ENCODE results near the gene SLC29A2. TPM values are rescaled to one million over a fixed set of nuclear protein-coding genes. Genes with fewer than 3 reads are reported as not detected.
A peak's percentile ranks its signal among the peaks of the same experiment; 100 is the strongest.

SLC29A2 gene
- total RNA-seq, 5 donors from 2014 or later (not counting 1 experiment from before 2014, with no cell fraction given) = 8.5 to 14.7 (median 14.4) TPM

- Histone ChIP-seq H3K9me3 (no peaks in the 10 kb centered on the region), H3K36me3 (ENCODE audit: control insufficient read depth in 2 of 2, extremely low read depth in 1 of 2, insufficient read depth in 1 of 2, low read length in 1 of 2) (no peaks in the 10 kb centered on the region), H3K4me3 (ENCODE audit: control insufficient read depth in 1 of 2, extremely low read depth in 1 of 2, low read length in 1 of 2) (no peak overlapping the region), H3K27ac (ENCODE audit: low read length) (no peak overlapping the region), H3K4me1 (ENCODE audit: control insufficient read depth in 1 of 2, extremely low read depth in 1 of 2, insufficient read depth in 2 of 2, low read length in 2 of 2) (peaks cover 0 to 14% of the 10 kb centered on the region in 2 experiments), H3K27me3 (replicated peaks in 1 of 2; ENCODE audit: control insufficient read depth in 2 of 2, extremely low read depth in 1 of 2, insufficient read depth in 2 of 2, low read length in 1 of 2) (peaks cover 5 to 77% of the 10 kb centered on the region in 2 experiments)
- CTCF ChIA-PET = no interaction called here
- POLR2A ChIA-PET = interaction anchor here in 1 of 2 donors (0.5 kb wide), 1 partner anchor 1152 kb away, joined by 6 read pairs; no protein-coding TSS in a partner anchor
- Mint-ChIP-seq H3K36me3 (no peaks in the 10 kb centered on the region), H3K27ac (no peak overlapping the region), H3K9me3 (peaks cover 0 to 11% (median 0%) of the 10 kb centered on the region in 3 donors), H3K4me3 (no peak overlapping the region), H3K27me3 (peaks cover 57 to 64% of the 10 kb centered on the region in 2 donors), H3K4me1 (peaks cover 6 to 9% (median 6%) of the 10 kb centered on the region in 3 donors)
- ATAC-seq (replicated peaks in 1 of 4) (no peak), DNase-seq (no peak)
- WGBS (ENCODE audit: insufficient coverage) = no CpG with 5 or more reads among the region's 11 CpGs
Observed at GRCh38 chr11:66417000-66417399, 45.4 kb upstream of the SLC29A2 start.

- no CpG with 5 or more reads among the region's 2 CpGs for WGBS (ENCODE audit: insufficient coverage)
- Histone ChIP-seq H3K4me3 (ENCODE audit: control insufficient read depth in 1 of 2, extremely low read depth in 1 of 2, low read length in 1 of 2) (no peak overlapping the region), H3K36me3 (ENCODE audit: control insufficient read depth in 2 of 2, extremely low read depth in 1 of 2, insufficient read depth in 1 of 2, low read length in 1 of 2) (no peaks in the 10 kb centered on the region), H3K9me3 (no peaks in the 10 kb centered on the region), H3K27ac (ENCODE audit: low read length) (no peak overlapping the region), H3K27me3 (replicated peaks in 1 of 2; ENCODE audit: control insufficient read depth in 2 of 2, extremely low read depth in 1 of 2, insufficient read depth in 2 of 2, low read length in 1 of 2) (peaks cover 5 to 85% of the 10 kb centered on the region in 2 experiments), H3K4me1 (ENCODE audit: control insufficient read depth in 1 of 2, extremely low read depth in 1 of 2, insufficient read depth in 2 of 2, low read length in 2 of 2) (peaks cover 0 to 3% of the 10 kb centered on the region in 2 experiments)
- Mint-ChIP-seq H3K27ac (no peak overlapping the region), H3K4me3 (no peak overlapping the region), H3K36me3 (no peaks in the 10 kb centered on the region), H3K27me3 (peaks cover 63 to 72% of the 10 kb centered on the region in 2 donors), H3K4me1 (peaks cover 3 to 9% (median 6%) of the 10 kb centered on the region in 3 donors), H3K9me3 (peaks cover 0 to 11% (median 0%) of the 10 kb centered on the region in 3 donors)
- CTCF ChIA-PET = no interaction called here
- DNase-seq (no peak), ATAC-seq (replicated peaks in 1 of 4) (no peak)
- POLR2A ChIA-PET = interaction anchor here in 1 of 2 donors (0.7 kb wide), 1 partner anchor 352 kb away, joined by 3 read pairs; no protein-coding TSS in a partner anchor
Observed at GRCh38 chr11:66415423-66415822, 43.9 kb upstream of the SLC29A2 start.

- no peak for ATAC-seq (replicated peaks in 1 of 4)
- ChIA-PET POLR2A (interaction anchor here in 1 of 2 donors (0.7 kb wide), 1 partner anchor 353 kb away, joined by 3 read pairs; no protein-coding TSS in a partner anchor), CTCF (interaction anchor here in 1 of 2 donors (0.6 to 1.4 kb wide), 2 partner anchors 14 to 713 kb away, joined by 3 read pairs; no protein-coding TSS in a partner anchor)
- no peak overlapping the region for H3K27ac Mint-ChIP-seq
- H3K4me3 Mint-ChIP-seq = no peak overlapping the region
- Histone ChIP-seq H3K9me3 (no peaks in the 10 kb centered on the region), H3K4me1 (ENCODE audit: control insufficient read depth in 1 of 2, extremely low read depth in 1 of 2, insufficient read depth in 2 of 2, low read length in 2 of 2) (peaks cover 0 to 3% of the 10 kb centered on the region in 2 experiments), H3K4me3 (ENCODE audit: control insufficient read depth in 1 of 2, extremely low read depth in 1 of 2, low read length in 1 of 2) (no peak overlapping the region), H3K27me3 (replicated peaks in 1 of 2; ENCODE audit: control insufficient read depth in 2 of 2, extremely low read depth in 1 of 2, insufficient read depth in 2 of 2, low read length in 1 of 2) (peaks cover 7 to 86% of the 10 kb centered on the region in 2 experiments), H3K36me3 (ENCODE audit: control insufficient read depth in 2 of 2, extremely low read depth in 1 of 2, insufficient read depth in 1 of 2, low read length in 1 of 2) (no peaks in the 10 kb centered on the region), H3K27ac (ENCODE audit: low read length) (no peak overlapping the region)
- H3K36me3 Mint-ChIP-seq = no peaks in the 10 kb centered on the region
- H3K27me3 Mint-ChIP-seq = peaks cover 63 to 74% of the 10 kb centered on the region in 2 donors
- H3K9me3 Mint-ChIP-seq = peaks cover 0 to 10% (median 0%) of the 10 kb centered on the region in 3 donors
- H3K4me1 Mint-ChIP-seq = peaks cover 2 to 7% (median 6%) of the 10 kb centered on the region in 3 donors
- DNase-seq = no peak
- WGBS (ENCODE audit: insufficient coverage) = 82% methylated on average over 6 of the region's 12 CpGs
Observed at GRCh38 chr11:66414120-66414934, 42.8 kb upstream of the SLC29A2 start.

GRCh38 chr11:66413167-66413566 is 41.6 kb upstream of the SLC29A2 start:
- H3K36me3 Mint-ChIP-seq = no peaks in the 10 kb centered on the region
- DNase-seq (no peak), ATAC-seq (replicated peaks in 1 of 4) (no peak)
- CTCF ChIA-PET = no interaction called here
- peaks cover 0 to 5% (median 0%) of the 10 kb centered on the region in 3 donors for H3K9me3 Mint-ChIP-seq
- H3K4me1 ChIP-seq (ENCODE audit: control insufficient read depth in 1 of 2, extremely low read depth in 1 of 2, insufficient read depth in 2 of 2, low read length in 2 of 2) = peaks cover 0 to 15% of the 10 kb centered on the region in 2 experiments
- no peaks in the 10 kb centered on the region for H3K9me3 ChIP-seq
- peaks cover 54 to 65% of the 10 kb centered on the region in 2 donors for H3K27me3 Mint-ChIP-seq
- H3K4me3 ChIP-seq (ENCODE audit: control insufficient read depth in 1 of 2, extremely low read depth in 1 of 2, low read length in 1 of 2) = no peak overlapping the region
- peaks cover 3 to 84% of the 10 kb centered on the region in 2 experiments for H3K27me3 ChIP-seq (replicated peaks in 1 of 2; ENCODE audit: control insufficient read depth in 2 of 2, extremely low read depth in 1 of 2, insufficient read depth in 2 of 2, low read length in 1 of 2)
- H3K4me3 Mint-ChIP-seq = no peak overlapping the region
- H3K4me1 Mint-ChIP-seq = peaks cover 2 to 6% (median 5%) of the 10 kb centered on the region in 3 donors
- 85% methylated on average over 6 of the region's 6 CpGs for WGBS (ENCODE audit: insufficient coverage)
- H3K27ac Mint-ChIP-seq = no peak overlapping the region
- no peak overlapping the region for H3K27ac ChIP-seq (ENCODE audit: low read length)
- POLR2A ChIA-PET = no interaction called here
- H3K36me3 ChIP-seq (ENCODE audit: control insufficient read depth in 2 of 2, extremely low read depth in 1 of 2, insufficient read depth in 1 of 2, low read length in 1 of 2) = no peaks in the 10 kb centered on the region

GRCh38 chr11:66412110-66412509 is 40.5 kb upstream of the SLC29A2 start:
- no peaks in the 10 kb centered on the region for H3K36me3 ChIP-seq (ENCODE audit: control insufficient read depth in 2 of 2, extremely low read depth in 1 of 2, insufficient read depth in 1 of 2, low read length in 1 of 2)
- ChIA-PET POLR2A (no interaction called here), CTCF (interaction anchor here in 1 of 2 donors (0.7 kb wide), 1 partner anchor 52 kb away, joined by 4 read pairs; no protein-coding TSS in a partner anchor)
- no peak for DNase-seq
- peaks cover 0 to 15% of the 10 kb centered on the region in 2 experiments for H3K4me1 ChIP-seq (ENCODE audit: control insufficient read depth in 1 of 2, extremely low read depth in 1 of 2, insufficient read depth in 2 of 2, low read length in 2 of 2)
- H3K4me3 ChIP-seq (ENCODE audit: control insufficient read depth in 1 of 2, extremely low read depth in 1 of 2, low read length in 1 of 2) = no peak overlapping the region
- WGBS (ENCODE audit: insufficient coverage) = 78% methylated on average over 7 of the region's 7 CpGs
- Mint-ChIP-seq H3K4me3 (no peak overlapping the region), H3K9me3 (no peaks in the 10 kb centered on the region), H3K27me3 (peaks cover 43 to 55% of the 10 kb centered on the region in 2 donors), H3K4me1 (peaks cover 2 to 6% (median 3%) of the 10 kb centered on the region in 3 donors), H3K27ac (peak overlapping the region in 1 of 2 donors; percentile 9), H3K36me3 (no peaks in the 10 kb centered on the region)
- no peak for ATAC-seq (replicated peaks in 1 of 4)
- H3K9me3 ChIP-seq = no peaks in the 10 kb centered on the region
- H3K27ac ChIP-seq (ENCODE audit: low read length) = no peak overlapping the region
- H3K27me3 ChIP-seq (replicated peaks in 1 of 2; ENCODE audit: control insufficient read depth in 2 of 2, extremely low read depth in 1 of 2, insufficient read depth in 2 of 2, low read length in 1 of 2) = peaks cover 3 to 78% of the 10 kb centered on the region in 2 experiments

- 74% methylated on average over 3 of the region's 4 CpGs for WGBS (ENCODE audit: insufficient coverage)
- Histone ChIP-seq H3K4me3 (ENCODE audit: control insufficient read depth in 1 of 2, extremely low read depth in 1 of 2, low read length in 1 of 2) (no peak overlapping the region), H3K9me3 (no peaks in the 10 kb centered on the region), H3K4me1 (ENCODE audit: control insufficient read depth in 1 of 2, extremely low read depth in 1 of 2, insufficient read depth in 2 of 2, low read length in 2 of 2) (peaks cover 0 to 15% of the 10 kb centered on the region in 2 experiments), H3K36me3 (ENCODE audit: control insufficient read depth in 2 of 2, extremely low read depth in 1 of 2, insufficient read depth in 1 of 2, low read length in 1 of 2) (no peaks in the 10 kb centered on the region), H3K27ac (ENCODE audit: low read length) (no peak overlapping the region), H3K27me3 (replicated peaks in 1 of 2; ENCODE audit: control insufficient read depth in 2 of 2, extremely low read depth in 1 of 2, insufficient read depth in 2 of 2, low read length in 1 of 2) (peaks cover 3 to 71% of the 10 kb centered on the region in 2 experiments)
- H3K27ac Mint-ChIP-seq = no peak overlapping the region
- H3K4me3 Mint-ChIP-seq = no peak overlapping the region
- DNase-seq = no peak
- ATAC-seq (replicated peaks in 1 of 4) = no peak
- H3K36me3 Mint-ChIP-seq = no peaks in the 10 kb centered on the region
- H3K4me1 Mint-ChIP-seq = peaks cover 2 to 6% (median 3%) of the 10 kb centered on the region in 3 donors
- ChIA-PET POLR2A (no interaction called here), CTCF (interaction anchor here in 1 of 2 donors (1.2 kb wide), 1 partner anchor 10 kb away, joined by 3 read pairs; no protein-coding TSS in a partner anchor)
- peaks cover 36 to 47% of the 10 kb centered on the region in 2 donors for H3K27me3 Mint-ChIP-seq
- H3K9me3 Mint-ChIP-seq = no peaks in the 10 kb centered on the region
Observed at GRCh38 chr11:66411323-66411722, 39.8 kb upstream of the SLC29A2 start.

Data from T-cell (primary cell).